OCI-LY7 (cell line): ENCODE data around the gene TMEM81. TPM values are rescaled to one million over a fixed set of nuclear protein-coding genes. Genes with fewer than 3 reads are reported as not detected.

Experiments
- BruUV-seq: library from RNA; stranded (reverse); fragments of 400-500 nt; replicated peaks from 2 replicates; lab custom pipeline; 2021; lab: Mats Ljungman, UMichigan
- CTCF ChIA-PET: fragments of 300-600 bp; sonication (Branson Sonifier 250); formaldehyde crosslinking; loops from one replicate; lab custom pipeline; 2022; ENCODE audit warnings: antibody characterized with exemption; ENCODE audit not compliant: unreplicated experiment; lab: Charles Lee
- POLR2A ChIA-PET: fragments of 300-600 bp; sonication (Branson Sonifier 250); formaldehyde crosslinking; loops from one replicate; lab custom pipeline; 2022; ENCODE audit warnings: antibody characterized with exemption; lab: Charles Lee
- DNase-seq: peaks from one replicate; pipeline ENCODE4 v3.0.0-alpha.2; 2015; ENCODE audit warnings: low spot score
- H2AFZ ChIP-seq: fragments of 200-600 bp; sonication (generic), shearing (Covaris generic); 2 replicates; pipeline ENCODE4 v1.6.1; 2014; ENCODE audit warnings: mild to moderate bottlenecking, antibody characterized with exemption, low read length, moderate library complexity
- H3K27ac ChIP-seq: fragments of 200-600 bp; sonication (generic); 2 replicates; pipeline ENCODE4 v1.5.1; 2014; ENCODE audit warnings: mixed run types, low read depth, mild to moderate bottlenecking, moderate library complexity, low read length, inconsistent platforms; ENCODE audit not compliant: poor library complexity, severe bottlenecking
- H3K36me3 ChIP-seq: fragments of 200-600 bp; sonication (generic); 2 replicates; pipeline ENCODE4 v1.6.1; 2014; ENCODE audit warnings: mild to moderate bottlenecking, antibody characterized with exemption, low read length, moderate library complexity, mixed read lengths; ENCODE audit not compliant: insufficient read depth
- H3K4me1 ChIP-seq: fragments of 200-600 bp; sonication (generic); 2 replicates; pipeline ENCODE4 v1.5.1; 2014; ENCODE audit warnings: mild to moderate bottlenecking, low read length; ENCODE audit not compliant: insufficient read depth, poor library complexity, severe bottlenecking
- H3K4me2 ChIP-seq: fragments of 200-600 bp; sonication (generic); 2 replicates; pipeline ENCODE4 v1.6.1; 2014; ENCODE audit warnings: mild to moderate bottlenecking, low read length
- H3K4me3 ChIP-seq: fragments of 200-600 bp; sonication (generic); 2 replicates; pipeline ENCODE4 v1.5.1; 2014; ENCODE audit warnings: mild to moderate bottlenecking, low read depth, low read length; ENCODE audit not compliant: poor library complexity, severe bottlenecking
- H3K79me2 ChIP-seq: fragments of 200-600 bp; sonication (generic); 2 replicates; pipeline ENCODE4 v1.6.1; 2016; ENCODE audit warnings: low read depth, mild to moderate bottlenecking, low read length, moderate library complexity, mixed read lengths; ENCODE audit not compliant: insufficient read depth
- H3K9me2 ChIP-seq: fragments of 200-600 bp; sonication (generic); 2 replicates; pipeline ENCODE4 v1.6.1; 2016; ENCODE audit warnings: mild to moderate bottlenecking, low read length, mixed read lengths; ENCODE audit not compliant: insufficient read depth
- H3K9me3 ChIP-seq: fragments of 200-600 bp; sonication (generic); 2 replicates; pipeline ENCODE4 v1.6.1; 2014; ENCODE audit warnings: mild to moderate bottlenecking, mixed run types, low read length, mixed read lengths
- H4K20me1 ChIP-seq: fragments of 200-600 bp; sonication (generic); 2 replicates; pipeline ENCODE4 v1.6.1; 2014; ENCODE audit warnings: mild to moderate bottlenecking, antibody characterized with exemption, low read length, moderate library complexity, mixed read lengths; ENCODE audit not compliant: insufficient read depth
- CTCF ChIP-seq: fragments of 200-600 bp; sonication (generic); conservative IDR thresholded peaks from 2 replicates; pipeline ENCODE4 v1.5.1; 2014; ENCODE audit warnings: mild to moderate bottlenecking, antibody characterized with exemption, low read length, moderate library complexity, mixed read lengths
- EZH2phosphoT487 ChIP-seq: fragments of 200-600 bp; sonication (generic); IDR thresholded peaks from 2 replicates; pipeline ENCODE4 v1.6.1; 2018; ENCODE audit warnings: low read depth, borderline replicate concordance, mild to moderate bottlenecking, mixed run types, antibody characterized with exemption, low read length, moderate library complexity, mixed read lengths
- intact Hi-C: fragments of 100-400 bp; cut with micrococcal nuclease; formaldehyde crosslinking; loops from one replicate; pipeline ENCODE4 v1.10.0; 2022; ENCODE audit not compliant: unreplicated experiment
- total RNA-seq, 2 experiments: library from RNA; depleted of rRNA in 1 of 2; stranded (reverse); fragments of >200 nt in 1 of 2; shearing (Covaris generic) in 1 of 2; gene quantifications; 2 replicates each; pipeline ENCODE4 v1.2.3, GENCODE V29; 2014 to 2022

Gene TMEM81
- total RNA-seq, 2 experiments from 2014 or later = 3.2 to 3.4 TPM

DNA sequence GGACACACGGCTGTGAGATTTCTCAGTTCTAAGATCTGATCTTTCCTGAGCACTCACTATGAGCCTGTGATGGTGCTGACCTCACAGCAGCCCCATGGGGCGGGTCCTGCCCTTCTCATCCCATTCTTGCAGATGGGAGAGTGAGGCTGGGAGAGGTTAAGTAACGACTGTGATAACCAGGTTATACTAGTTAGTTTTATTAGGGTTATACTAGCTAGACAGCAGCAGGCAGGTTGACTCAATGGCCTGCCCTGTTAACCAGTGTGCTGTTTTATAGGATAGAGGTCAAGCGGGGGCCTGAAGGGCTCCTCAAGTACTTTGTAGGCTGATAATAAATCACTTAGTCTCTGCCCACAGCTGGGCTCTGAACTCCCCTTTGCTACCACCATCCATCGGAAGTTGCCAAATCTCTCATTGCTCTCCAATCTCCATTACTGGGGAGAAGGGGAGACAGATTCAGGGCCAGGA, 36.5 kb downstream of the TMEM81 start:
- Histone ChIP-seq H3K9me3 (no peaks in the 10 kb centered on the region), H3K4me1 (peaks cover 4% of the 10 kb centered on the region), H3K27ac (no peak overlapping the region), H3K9me2 (no peaks in the 10 kb centered on the region), H3K36me3 (no peaks in the 10 kb centered on the region), H3K79me2 (no peaks in the 10 kb centered on the region), H3K4me2 (no peak overlapping the region), H3K4me3 (no peak overlapping the region), H4K20me1 (no peaks in the 10 kb centered on the region), H2AFZ (no peak overlapping the region)
- no TSS peak for BruUV-seq
- no peak for TF ChIP-seq CTCF
- TF ChIP-seq EZH2phosphoT487 = no peak
- intact Hi-C loops = no loop called here
- POLR2A ChIA-PET = no interaction called here
- DNase-seq = no peak
- CTCF ChIA-PET = no interaction called here

- H3K4me1 ChIP-seq = no peaks in the 10 kb centered on the region
- TF ChIP-seq EZH2phosphoT487 (no peak), CTCF (no peak)
- intact Hi-C loops = no loop called here
- no peak for DNase-seq
- no peak overlapping the region for H3K27ac ChIP-seq
- H3K9me2 ChIP-seq = no peaks in the 10 kb centered on the region
- H4K20me1 ChIP-seq = no peaks in the 10 kb centered on the region
- POLR2A ChIA-PET = no interaction called here
- no peak overlapping the region for H2AFZ ChIP-seq
- no peaks in the 10 kb centered on the region for H3K79me2 ChIP-seq
- H3K9me3 ChIP-seq = no peaks in the 10 kb centered on the region
- no peak overlapping the region for H3K4me3 ChIP-seq
- no peaks in the 10 kb centered on the region for H3K36me3 ChIP-seq
- H3K4me2 ChIP-seq = no peak overlapping the region
- CTCF ChIA-PET = no interaction called here
- BruUV-seq = no TSS peak
Observed at GRCh38 chr1:205046870-205047269, 37.4 kb downstream of the TMEM81 start.

DNA sequence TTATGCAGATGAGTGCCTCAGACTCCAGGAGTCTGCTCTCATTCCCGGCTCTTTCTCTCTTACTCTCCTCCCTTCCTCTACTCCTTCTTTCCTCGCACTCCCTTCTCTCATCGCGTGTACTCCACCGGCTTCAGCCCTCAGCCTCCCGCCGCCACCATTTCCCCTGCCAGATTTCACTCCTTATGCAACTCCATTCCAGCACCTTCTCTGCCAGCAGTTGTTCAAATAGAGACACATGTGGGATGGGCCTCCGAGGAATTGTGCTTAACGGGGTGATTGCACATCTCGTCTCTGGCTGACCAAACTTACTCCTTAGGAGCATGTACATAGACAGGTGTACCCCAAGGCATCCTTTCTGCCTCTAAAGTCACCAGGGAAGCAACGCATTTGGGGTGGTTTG, 39.1 kb downstream of the TMEM81 start:
- H3K9me3 ChIP-seq = no peaks in the 10 kb centered on the region
- ChIA-PET CTCF (no interaction called here), POLR2A (no interaction called here)
- BruUV-seq = no TSS peak
- no peaks in the 10 kb centered on the region for H3K4me1 ChIP-seq
- no peaks in the 10 kb centered on the region for H3K79me2 ChIP-seq
- no peak for DNase-seq
- H3K9me2 ChIP-seq = no peaks in the 10 kb centered on the region
- no peak overlapping the region for H3K27ac ChIP-seq
- no peaks in the 10 kb centered on the region for H4K20me1 ChIP-seq
- no peak overlapping the region for H3K4me3 ChIP-seq
- TF ChIP-seq CTCF (no peak), EZH2phosphoT487 (no peak)
- H3K36me3 ChIP-seq = no peaks in the 10 kb centered on the region
- intact Hi-C loops = no loop called here
- H2AFZ ChIP-seq = no peak overlapping the region
- no peak overlapping the region for H3K4me2 ChIP-seq
